Muscle of leg (tissue), 11 donors: Measurements from ENCODE around the gene L3MBTL4. TPM values are rescaled to one million over a fixed set of nuclear protein-coding genes. Genes with fewer than 3 reads are reported as not detected.

Experiments used
- DNase-seq: peaks from one replicate; pipeline ENCODE4 v3.0.0; 2013
- H3K27ac ChIP-seq: one replicate; pipeline ENCODE4 v1.5.1; 2013; ENCODE audit warnings: mild to moderate bottlenecking, low read length, control low read depth
- H3K27me3 ChIP-seq: one replicate; pipeline ENCODE4 v1.6.1; 2013; ENCODE audit warnings: low read length; ENCODE audit not compliant: control insufficient read depth, insufficient read depth
- H3K36me3 ChIP-seq: one replicate; pipeline ENCODE4 v1.6.1; 2013; ENCODE audit warnings: low read length; ENCODE audit not compliant: control insufficient read depth, insufficient read depth
- H3K4me1 ChIP-seq: one replicate; pipeline ENCODE4 v1.6.1; 2013; ENCODE audit warnings: low read length; ENCODE audit not compliant: control insufficient read depth, insufficient read depth
- H3K4me3 ChIP-seq: one replicate; pipeline ENCODE4 v1.5.1; 2013; ENCODE audit warnings: low read length, control low read depth
- H3K9me3 ChIP-seq: replicated peaks from 2 replicates; pipeline ENCODE4 v1.6.1; 2013; ENCODE audit warnings: low read depth, low read length; ENCODE audit not compliant: control insufficient read depth
- WGBS: methylation state at CpG from one replicate; pipeline ENCODE4 v1.1.5; 2013; ENCODE audit warnings: missing lambda C conversion rate; ENCODE audit not compliant: insufficient coverage; 5-methylcytosine and 5-hydroxymethylcytosine counted together
- polyA plus RNA-seq, 8 donors: library from polyadenylated mRNA; unstranded; fragments of 120-200 nt; gene quantifications; one replicate each; pipeline versions ENCODE4 v1.2.1 to v1.2.3, GENCODE V29; 2013; ENCODE audit warnings: inconsistent platforms in 1 of 8, low replicate concordance in 1 of 8; ENCODE audit not compliant: insufficient read length in 8 of 8, insufficient read depth in 1 of 8
- total RNA-seq: library from RNA; stranded (reverse); fragments of 120-200 nt; gene quantifications from one replicate; pipeline ENCODE4 v1.2.4, GENCODE V29; 2013

L3MBTL4 gene
- total and polyA plus RNA-seq, 9 donors = 0.78 to 4.2 (median 1.4) TPM

- H3K4me1 ChIP-seq = no peaks in the 10 kb centered on the region
- H3K9me3 ChIP-seq = peaks cover 3% of the 10 kb centered on the region
- no CpG with 5 or more reads among the region's 4 CpGs for WGBS
- DNase-seq = no peak
- no peak overlapping the region for H3K4me3 ChIP-seq
- H3K36me3 ChIP-seq = no peaks in the 10 kb centered on the region
- H3K27ac ChIP-seq = no peak overlapping the region
- no peaks in the 10 kb centered on the region for H3K27me3 ChIP-seq
These were observed 78.5 kb downstream of the L3MBTL4 start for GRCh38 chr18:6336239-6336638.

GRCh38 chr18:6333981-6334380 lies 80.7 kb downstream of the L3MBTL4 start:
- no peak for DNase-seq
- H3K4me3 ChIP-seq = no peak overlapping the region
- H3K36me3 ChIP-seq = no peaks in the 10 kb centered on the region
- no peak overlapping the region for H3K27ac ChIP-seq
- H3K27me3 ChIP-seq = no peaks in the 10 kb centered on the region
- WGBS = 62% methylated on average over 3 of the region's 4 CpGs
- no peaks in the 10 kb centered on the region for H3K9me3 ChIP-seq
- no peaks in the 10 kb centered on the region for H3K4me1 ChIP-seq

GRCh38 chr18:6331872-6332271 lies 82.8 kb downstream of the L3MBTL4 start:
- Histone ChIP-seq H3K36me3 (no peaks in the 10 kb centered on the region), H3K27ac (no peak overlapping the region), H3K9me3 (no peaks in the 10 kb centered on the region), H3K4me3 (no peak overlapping the region), H3K4me1 (no peaks in the 10 kb centered on the region), H3K27me3 (no peaks in the 10 kb centered on the region)
- DNase-seq = no peak
- WGBS = 86% methylated on average over 1 of the region's 2 CpGs

- peak; percentile 60 for DNase-seq
- H3K36me3 ChIP-seq = no peaks in the 10 kb centered on the region
- no peaks in the 10 kb centered on the region for H3K9me3 ChIP-seq
- H3K27ac ChIP-seq = no peak overlapping the region
- H3K4me3 ChIP-seq = no peak overlapping the region
- no peaks in the 10 kb centered on the region for H3K4me1 ChIP-seq
- H3K27me3 ChIP-seq = no peaks in the 10 kb centered on the region
These were observed 83.9 kb downstream of the L3MBTL4 start for GRCh38 chr18:6330786-6331185.

DNA sequence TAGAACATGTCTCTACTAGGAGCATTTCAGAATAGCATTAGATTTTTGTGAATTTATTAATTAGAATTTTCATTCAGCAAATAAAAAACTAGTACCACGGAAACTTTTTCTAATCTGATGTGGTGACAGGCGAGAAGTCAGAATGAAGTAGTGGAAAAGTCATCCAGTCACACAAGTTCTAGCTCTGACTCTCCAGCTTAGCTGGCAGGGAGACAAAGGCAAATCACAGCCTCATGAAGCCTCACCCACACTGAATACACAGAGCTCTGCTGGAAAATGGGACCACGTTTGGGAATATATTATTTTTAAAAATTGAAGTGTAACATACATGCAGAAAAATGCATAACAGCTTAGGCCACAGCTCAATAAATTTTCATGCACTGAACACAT lies 86.1 kb downstream of the L3MBTL4 start:
- no peaks in the 10 kb centered on the region for H3K4me1 ChIP-seq
- H3K27me3 ChIP-seq = no peaks in the 10 kb centered on the region
- WGBS = no CpG with 5 or more reads among the region's 3 CpGs
- peak; percentile 94 for DNase-seq
- no peaks in the 10 kb centered on the region for H3K36me3 ChIP-seq
- peaks cover 8% of the 10 kb centered on the region for H3K9me3 ChIP-seq
- no peak overlapping the region for H3K4me3 ChIP-seq
- H3K27ac ChIP-seq = peak overlapping the region; percentile 65

- H3K4me1 ChIP-seq = no peaks in the 10 kb centered on the region
- peaks cover 8% of the 10 kb centered on the region for H3K9me3 ChIP-seq
- 63% methylated on average over 1 of the region's 2 CpGs for WGBS
- H3K4me3 ChIP-seq = no peak overlapping the region
- H3K27me3 ChIP-seq = no peaks in the 10 kb centered on the region
- H3K27ac ChIP-seq = peak overlapping the region; percentile 65
- no peaks in the 10 kb centered on the region for H3K36me3 ChIP-seq
- peak; percentile 69 for DNase-seq
These were observed 86.7 kb downstream of the L3MBTL4 start for GRCh38 chr18:6327895-6328620.

DNA sequence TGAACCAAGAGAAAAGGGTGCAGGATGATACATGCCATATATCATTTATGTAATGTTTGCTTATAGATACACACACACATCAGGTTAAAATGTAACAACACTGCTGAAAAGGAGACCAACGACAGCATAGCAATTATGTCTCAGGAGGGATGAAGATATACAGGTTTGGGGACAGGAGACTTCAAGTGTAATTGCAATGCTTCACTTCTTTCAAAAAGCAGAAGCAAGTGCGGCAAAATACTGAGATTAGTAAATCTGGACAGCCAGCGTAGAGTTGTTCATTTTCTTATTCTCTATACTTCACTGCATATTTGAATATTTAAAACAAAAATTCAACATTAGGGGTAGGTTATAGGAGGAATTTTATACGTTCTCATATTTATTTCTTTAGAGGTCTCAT lies 87.2 kb downstream of the L3MBTL4 start:
- whole genome bisulfite sequencing = no CpG with 5 or more reads among the region's 4 CpGs
- DNase-seq = no peak
- Histone ChIP-seq H3K27me3 (no peaks in the 10 kb centered on the region), H3K4me1 (no peaks in the 10 kb centered on the region), H3K9me3 (peaks cover 8% of the 10 kb centered on the region), H3K4me3 (no peak overlapping the region), H3K36me3 (no peaks in the 10 kb centered on the region), H3K27ac (no peak overlapping the region)

GRCh38 chr18:6326566-6326965 lies 88.1 kb downstream of the L3MBTL4 start:
- H3K27ac ChIP-seq = no peak overlapping the region

GRCh38 chr18:6323319-6323889 lies 91.3 kb downstream of the L3MBTL4 start:
- 89% methylated on average over 1 of the region's 1 CpG for WGBS
- Histone ChIP-seq H3K36me3 (no peaks in the 10 kb centered on the region), H3K4me1 (no peaks in the 10 kb centered on the region), H3K27me3 (no peaks in the 10 kb centered on the region), H3K4me3 (no peak overlapping the region), H3K27ac (no peak overlapping the region), H3K9me3 (peaks cover 8% of the 10 kb centered on the region)
- DNase-seq = no peak

More at GRCh38 chr18:6326566-6326965, 88.1 kb downstream of the L3MBTL4 start:
- Histone ChIP-seq H3K36me3 (no peaks in the 10 kb centered on the region), H3K4me1 (no peaks in the 10 kb centered on the region), H3K4me3 (no peak overlapping the region), H3K27me3 (no peaks in the 10 kb centered on the region), H3K9me3 (peaks cover 8% of the 10 kb centered on the region)
- WGBS = no CpG with 5 or more reads among the region's 2 CpGs
- no peak for DNase-seq

GRCh38 chr18:6315517-6316331 lies 99.0 kb downstream of the L3MBTL4 start:
- no peak overlapping the region for H3K4me3 ChIP-seq
- 76% methylated on average over 9 of the region's 10 CpGs for WGBS

More at GRCh38 chr18:6315517-6316331, 99.0 kb downstream of the L3MBTL4 start:
- Histone ChIP-seq H3K9me3 (no peaks in the 10 kb centered on the region), H3K4me1 (no peaks in the 10 kb centered on the region), H3K27me3 (no peaks in the 10 kb centered on the region), H3K36me3 (no peaks in the 10 kb centered on the region), H3K27ac (no peak overlapping the region)
- no peak for DNase-seq
